COR-L47 (cell line): ENCODE results near the gene PAK2.
"Not testable (repeated sequence)": the region's sequence is repeated elsewhere in the genome, so short reads cannot be mapped to it uniquely, and the experiment has no call there.

Experiments
- DNase-seq: peaks from one replicate; lab custom pipeline; 2025; lab: John Stamatoyannopoulos, UW

The PAK2 gene

GRCh38 chr3:196788528-196788927 is 48.9 kb downstream of the PAK2 start:
- DNase-seq, result no peak

GRCh38 chr3:196789885-196790359 is 50.3 kb downstream of the PAK2 start:
- no peak for DNase-seq

GRCh38 chr3:196790636-196791035 is 51.0 kb downstream of the PAK2 start:
- DNase-seq, result no peak

GRCh38 chr3:196792771-196793170 is 53.1 kb downstream of the PAK2 start:
- DNase-seq, result no peak

- DNase-seq, result no peak
Observed at GRCh38 chr3:196793246-196793645, 53.6 kb downstream of the PAK2 start.

GRCh38 chr3:196794467-196794866 is 54.8 kb downstream of the PAK2 start:
- no peak for DNase-seq

GRCh38 chr3:196796317-196796716 is 56.7 kb downstream of the PAK2 start:
- no peak for DNase-seq

- no peak for DNase-seq
Observed at GRCh38 chr3:196800742-196801434, 61.2 kb downstream of the PAK2 start.

- DNase-seq, result no peak
Observed at GRCh38 chr3:196803891-196804468, 64.3 kb downstream of the PAK2 start.

- no peak for DNase-seq
Observed at GRCh38 chr3:196804773-196805172, 65.1 kb downstream of the PAK2 start.

- no peak for DNase-seq
Observed at GRCh38 chr3:196810963-196811581, 71.4 kb downstream of the PAK2 start.

GRCh38 chr3:196812853-196813252 is 73.2 kb downstream of the PAK2 start:
- no peak for DNase-seq

- no peak for DNase-seq
Observed at GRCh38 chr3:196813903-196814302, 74.2 kb downstream of the PAK2 start.

GRCh38 chr3:196821806-196822355 is 82.2 kb downstream of the PAK2 start:
- DNase-seq, result no peak

- DNase-seq, result not testable (repeated sequence)
Observed at GRCh38 chr3:196829651-196830050, 90.0 kb downstream of the PAK2 start.

- no peak for DNase-seq
Observed at GRCh38 chr3:196835086-196835485, 95.4 kb downstream of the PAK2 start.

GRCh38 chr3:196836626-196837025 is 97.0 kb downstream of the PAK2 start:
- not testable (repeated sequence) for DNase-seq

GRCh38 chr3:196837819-196838420 is 98.3 kb downstream of the PAK2 start:
- DNase-seq, result peak; percentile 32

GRCh38 chr3:196839351-196839750 is 99.7 kb downstream of the PAK2 start:
- not testable (repeated sequence) for DNase-seq

GRCh38 chr3:196842567-196843434 is 103.1 kb downstream of the PAK2 start:
- DNase-seq, result no peak

GRCh38 chr3:196843435-196844110 is 103.9 kb downstream of the PAK2 start:
- DNase-seq, result no peak
